VCaP (cell line): ENCODE results near the gene NRROS.

ENCODE experiments used
- H3K27ac ChIP-seq: fragments of 450-650 bp; 2 replicates; pipeline ENCODE4 v1.5.1; 2017
- CTCF ChIP-seq: fragments of 450-650 bp; conservative IDR thresholded peaks from 2 replicates; pipeline ENCODE4 v1.5.1; 2017; ENCODE audit warnings: mild to moderate bottlenecking, moderate library complexity

Gene NRROS

GRCh38 chr3:196694202-196694638, 54.7 kb downstream of the NRROS start:
- peak; percentile 31 for TF ChIP-seq CTCF
- H3K27ac ChIP-seq = no peak overlapping the region

- no peak for TF ChIP-seq CTCF
- H3K27ac ChIP-seq = no peak overlapping the region
These were observed 55.7 kb downstream of the NRROS start for GRCh38 chr3:196694941-196695848.

- TF ChIP-seq CTCF = no peak
- H3K27ac ChIP-seq = no peak overlapping the region
These were observed 56.3 kb downstream of the NRROS start for GRCh38 chr3:196695849-196696226.

GRCh38 chr3:196697270-196697669, 57.8 kb downstream of the NRROS start:
- H3K27ac ChIP-seq = no peak overlapping the region
- no peak for TF ChIP-seq CTCF

GRCh38 chr3:196699749-196700148, 60.3 kb downstream of the NRROS start:
- no peak overlapping the region for H3K27ac ChIP-seq
- no peak for TF ChIP-seq CTCF

- TF ChIP-seq CTCF = no peak
- H3K27ac ChIP-seq = no peak overlapping the region
These were observed 61.3 kb downstream of the NRROS start for GRCh38 chr3:196700801-196701200.

- H3K27ac ChIP-seq = no peak overlapping the region
- TF ChIP-seq CTCF = no peak
These were observed 66.8 kb downstream of the NRROS start for GRCh38 chr3:196706327-196706726.
